ENCODE measurements around the gene SLC43A1. TPM values are rescaled to one million over a fixed set of nuclear protein-coding genes. Genes with fewer than 3 reads are reported as not detected.

Gene SLC43A1
- 1 to 10 TPM; 3.1 to 4.7 (median 4.3) TPM for total RNA-seq (2021; fragmentation: NEBNext Ultra II Directional; extraction: Animal tissue kit (Norgen Biotek cat#: 25700))
- long read RNA-seq, partial matches to known transcripts: 1 of 8 reads
- long read RNA-seq, other reads (novel, unspliced or antisense): 1 of 8 reads

DNA sequence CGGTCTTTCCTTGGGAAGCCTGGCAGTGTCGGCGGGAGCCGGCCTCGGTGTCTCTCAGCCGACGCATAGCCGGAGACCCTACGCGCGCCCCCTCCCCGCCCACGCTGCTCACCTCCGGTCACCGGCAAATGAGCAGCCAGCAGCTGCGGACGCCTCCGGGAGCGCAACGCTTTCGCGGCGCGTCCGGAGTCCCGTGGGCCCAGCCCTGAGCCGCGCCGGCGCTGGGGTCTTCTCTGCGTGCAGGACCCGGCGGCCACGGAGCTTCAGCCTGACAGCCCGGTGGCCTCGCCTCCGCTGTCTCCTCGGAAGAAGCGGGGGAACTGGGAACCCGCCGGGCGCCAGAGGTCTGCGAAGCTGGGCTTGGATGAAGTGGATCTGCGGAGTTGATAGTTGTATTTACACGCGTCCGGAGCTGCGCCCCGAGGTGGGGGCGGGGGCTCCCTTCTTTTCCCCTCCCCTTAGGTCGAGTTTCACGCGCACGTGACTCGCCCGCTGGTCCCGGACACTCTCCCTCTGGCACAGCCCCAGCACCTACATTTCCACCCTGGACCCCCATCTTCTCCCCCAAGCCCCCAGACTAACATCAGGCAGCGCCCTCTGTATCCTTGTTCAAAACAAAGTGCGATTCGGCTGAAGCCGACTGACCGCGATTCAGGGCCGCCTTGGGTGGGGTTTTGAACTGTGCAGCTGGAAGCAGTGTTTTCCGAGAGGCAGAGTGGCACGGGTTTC is at the start of gene SLC43A1:
Gene SLC43A1 (minus strand): TSS at position 371 of the 729 bp plus-strand sequence. CDS start 1,591 bp downstream, outside the sequence.
- no peaks in the 10 kb centered on the region for H3K27me3 Mint-ChIP-seq (ENCODE audit: insufficient read depth)
- H3K4me3 Mint-ChIP-seq: peak within 1 kb of the TSS; percentile 97
- TF ChIP-seq, protein P1, sequence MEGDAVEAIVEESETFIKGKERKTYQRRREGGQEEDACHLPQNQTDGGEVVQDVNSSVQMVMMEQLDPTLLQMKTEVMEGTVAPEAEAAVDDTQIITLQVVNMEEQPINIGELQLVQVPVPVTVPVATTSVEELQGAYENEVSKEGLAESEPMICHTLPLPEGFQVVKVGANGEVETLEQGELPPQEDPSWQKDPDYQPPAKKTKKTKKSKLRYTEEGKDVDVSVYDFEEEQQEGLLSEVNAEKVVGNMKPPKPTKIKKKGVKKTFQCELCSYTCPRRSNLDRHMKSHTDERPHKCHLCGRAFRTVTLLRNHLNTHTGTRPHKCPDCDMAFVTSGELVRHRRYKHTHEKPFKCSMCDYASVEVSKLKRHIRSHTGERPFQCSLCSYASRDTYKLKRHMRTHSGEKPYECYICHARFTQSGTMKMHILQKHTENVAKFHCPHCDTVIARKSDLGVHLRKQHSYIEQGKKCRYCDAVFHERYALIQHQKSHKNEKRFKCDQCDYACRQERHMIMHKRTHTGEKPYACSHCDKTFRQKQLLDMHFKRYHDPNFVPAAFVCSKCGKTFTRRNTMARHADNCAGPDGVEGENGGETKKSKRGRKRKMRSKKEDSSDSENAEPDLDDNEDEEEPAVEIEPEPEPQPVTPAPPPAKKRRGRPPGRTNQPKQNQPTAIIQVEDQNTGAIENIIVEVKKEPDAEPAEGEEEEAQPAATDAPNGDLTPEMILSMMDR (IDR thresholded peaks at IDR 0.05): no peak
- DNase-seq: peak; percentile 21
- peak within 1 kb of the TSS; percentile 53 for H3K27ac Mint-ChIP-seq
- no peaks in the 10 kb centered on the region for H3K4me1 Mint-ChIP-seq (ENCODE audit: low read depth)
- H3K36me3 Mint-ChIP-seq (ENCODE audit: low read depth): no peaks in the 10 kb centered on the region
- H3K9me3 Mint-ChIP-seq: no peaks in the 10 kb centered on the region

DNA sequence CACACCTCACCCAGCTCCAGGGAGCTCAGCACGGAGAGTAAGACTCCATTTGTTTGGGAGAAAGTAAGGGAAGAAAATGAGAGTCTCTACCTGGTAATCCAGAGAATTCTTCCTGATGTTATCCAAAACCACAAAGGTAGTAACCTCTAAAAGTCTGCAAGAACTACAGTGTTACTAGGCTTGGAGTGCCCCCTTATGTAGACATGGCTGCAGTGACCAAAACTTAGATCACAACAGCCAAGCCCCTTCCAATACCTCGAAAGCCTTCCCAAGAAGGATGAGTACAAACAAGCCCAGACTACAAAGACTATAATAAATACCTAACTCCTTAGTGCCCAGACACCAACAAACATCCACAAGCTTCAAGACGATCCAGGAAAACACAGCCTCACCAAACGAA is 47.1 kb upstream of the SLC43A1 start:
- peaks cover 22% of the 10 kb centered on the region for H3K4me1 Mint-ChIP-seq (ENCODE audit: low read depth)
- H3K4me3 Mint-ChIP-seq: no peak overlapping the region
- no peaks in the 10 kb centered on the region for H3K9me3 Mint-ChIP-seq
- TF ChIP-seq, protein P1 (IDR thresholded peaks at IDR 0.05): no peak
- H3K27me3 Mint-ChIP-seq (ENCODE audit: insufficient read depth): no peaks in the 10 kb centered on the region
- DNase-seq: no peak
- H3K36me3 Mint-ChIP-seq (ENCODE audit: low read depth): no peaks in the 10 kb centered on the region
- H3K27ac Mint-ChIP-seq: no peak overlapping the region

DNA sequence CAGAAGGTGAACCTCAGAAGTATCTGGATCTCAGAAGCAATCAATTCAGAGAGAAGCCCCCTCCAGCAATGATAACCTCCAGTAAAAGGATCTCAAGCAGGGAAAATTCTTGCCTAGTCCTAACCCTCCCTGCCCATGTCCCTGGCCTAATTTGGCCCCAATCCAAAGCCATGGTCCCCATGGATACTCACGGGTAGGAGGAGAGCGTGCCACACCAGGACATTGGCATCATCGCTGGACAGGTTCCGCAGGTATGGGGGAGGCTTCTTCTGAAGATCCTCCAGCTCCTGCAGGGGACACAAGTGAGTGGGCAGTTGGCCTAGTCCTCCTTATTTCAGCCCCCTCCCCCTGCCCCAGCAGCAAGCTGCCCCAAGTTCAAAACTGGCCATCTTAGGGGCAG is 44.6 kb upstream of the SLC43A1 start:
- H3K36me3 Mint-ChIP-seq (ENCODE audit: low read depth): no peaks in the 10 kb centered on the region
- TF ChIP-seq, protein P1 (IDR thresholded peaks at IDR 0.05): no peak
- peaks cover 1% of the 10 kb centered on the region; the same call in 1 of the 2 replicates for H3K27me3 Mint-ChIP-seq (ENCODE audit: insufficient read depth)
- no peak for DNase-seq
- 0 out of 2 replicates have a peak, but pooled peaks cover 5% of the 10 kb centered on the region for H3K4me1 Mint-ChIP-seq (ENCODE audit: low read depth)
- H3K9me3 Mint-ChIP-seq: no peaks in the 10 kb centered on the region
- no peak overlapping the region for H3K27ac Mint-ChIP-seq
- no peak overlapping the region for H3K4me3 Mint-ChIP-seq

DNA sequence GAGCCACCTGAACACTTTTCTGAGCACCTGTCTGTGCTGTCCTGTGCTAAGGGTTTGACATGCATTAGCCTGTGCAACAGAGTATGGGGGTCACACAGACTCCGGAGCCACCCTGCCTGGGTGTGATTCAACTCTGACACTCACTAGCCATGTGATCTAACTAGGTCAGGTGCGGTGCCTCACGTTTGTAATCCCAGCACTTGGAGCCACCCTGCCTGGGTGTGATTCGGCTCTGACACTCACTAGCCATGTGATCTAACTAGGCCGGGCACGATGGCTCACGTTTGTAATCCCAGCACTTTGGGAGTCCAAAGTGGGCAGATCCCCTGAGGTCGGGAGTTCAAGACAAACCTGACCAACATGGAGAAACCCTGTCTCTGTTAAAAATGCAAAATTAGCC is 40.5 kb upstream of the SLC43A1 start:
- Mint-ChIP-seq H3K27me3 (ENCODE audit: insufficient read depth) (peaks cover 1% of the 10 kb centered on the region; the same call in 1 of the 2 replicates), H3K9me3 (no peaks in the 10 kb centered on the region), H3K36me3 (ENCODE audit: low read depth) (peaks cover 19% of the 10 kb centered on the region), H3K4me1 (ENCODE audit: low read depth) (no peaks in the 10 kb centered on the region), H3K4me3 (no peak overlapping the region), H3K27ac (no peak overlapping the region)
- no peak for DNase-seq
- TF ChIP-seq, protein P1 (IDR thresholded peaks at IDR 0.05): no peak

DNA sequence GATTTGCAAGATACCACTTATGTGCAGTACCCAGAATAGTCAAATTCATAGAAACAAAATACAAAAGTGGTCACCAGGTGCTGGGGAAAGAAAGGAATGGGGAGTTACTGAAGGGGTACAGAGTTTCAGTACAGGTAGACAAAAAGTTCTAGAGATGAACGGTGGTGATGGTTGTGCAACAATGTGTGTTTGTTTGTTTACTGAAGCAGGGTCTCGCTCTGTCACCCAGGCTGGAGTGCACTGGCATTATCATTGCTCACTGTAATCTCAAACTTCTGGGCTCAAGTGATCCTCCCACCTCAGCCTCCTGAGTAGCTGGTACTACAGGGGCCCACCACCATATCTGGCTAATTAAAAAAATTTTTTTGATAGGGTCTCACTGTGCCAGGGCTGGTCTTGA is 39.9 kb upstream of the SLC43A1 start:
- no peak for DNase-seq
- TF ChIP-seq, protein P1 (IDR thresholded peaks at IDR 0.05): no peak
- peaks cover 19% of the 10 kb centered on the region for H3K36me3 Mint-ChIP-seq (ENCODE audit: low read depth)
- peaks cover 1% of the 10 kb centered on the region; the same call in 1 of the 2 replicates for H3K27me3 Mint-ChIP-seq (ENCODE audit: insufficient read depth)
- H3K27ac Mint-ChIP-seq: no peak overlapping the region
- H3K4me1 Mint-ChIP-seq (ENCODE audit: low read depth): no peaks in the 10 kb centered on the region
- H3K9me3 Mint-ChIP-seq: no peaks in the 10 kb centered on the region
- H3K4me3 Mint-ChIP-seq: no peak overlapping the region

All from HFFc6 (cell line).